SK-N-SH (cell line): ENCODE measurements around the gene FBN1.

Experiments
- CTCF ChIP-seq: fragments of 200-600 bp; sonication (generic); IDR thresholded peaks from 2 replicates; pipeline ENCODE4 v1.6.1; 2017; ENCODE audit warnings: antibody characterized with exemption, mild to moderate bottlenecking, moderate library complexity
- ELF1 ChIP-seq: IDR thresholded peaks from 2 replicates; pipeline ENCODE4 v1.4.0; 2012
- EP300 ChIP-seq, 2 experiments: IDR thresholded peaks; 2 replicates each; pipeline versions ENCODE4 v1.4.0 to v1.6.1; 2012; ENCODE audit warnings: borderline replicate concordance in 1 of 2, low read depth in 1 of 2, low read length in 1 of 2
- FOXM1 ChIP-seq: IDR thresholded peaks from 2 replicates; pipeline ENCODE4 v1.4.0; 2012; ENCODE audit warnings: low read depth, mild to moderate bottlenecking
- GABPA ChIP-seq: IDR thresholded peaks from 2 replicates; pipeline ENCODE4 v1.4.0; 2012; ENCODE audit warnings: low read depth, mild to moderate bottlenecking
- MAX ChIP-seq: IDR thresholded peaks from 2 replicates; pipeline ENCODE4 v1.4.0; 2012; ENCODE audit warnings: low read depth
- NFIC ChIP-seq: IDR thresholded peaks from 2 replicates; pipeline ENCODE4 v1.4.0; 2012; ENCODE audit warnings: borderline replicate concordance
- PBX3 ChIP-seq: IDR thresholded peaks from 2 replicates; pipeline ENCODE4; 2012
- POLR2AphosphoS5 ChIP-seq: IDR thresholded peaks from 2 replicates; pipeline ENCODE4 v1.6.1; 2012; ENCODE audit warnings: low read depth, low read length
- RFX5 ChIP-seq: IDR thresholded peaks from 2 replicates; pipeline ENCODE4 v1.6.1; 2012; ENCODE audit warnings: mild to moderate bottlenecking, improper control_type of control experiment, low read length
- RXRA ChIP-seq: IDR thresholded peaks from 2 replicates; pipeline ENCODE4 v1.4.0; 2012; ENCODE audit warnings: low read depth, mild to moderate bottlenecking, borderline replicate concordance
- SMC3 ChIP-seq: IDR thresholded peaks from 2 replicates; pipeline ENCODE4 v1.6.1; 2012; ENCODE audit warnings: low read depth, low read length, improper control_type of control experiment
- YY1 ChIP-seq: IDR thresholded peaks from 2 replicates; pipeline ENCODE4 v1.4.0; 2012; ENCODE audit warnings: low read depth, mild to moderate bottlenecking

- TF ChIP-seq RXRA, result no peak
- no peak for TF ChIP-seq POLR2AphosphoS5
- no peak for TF ChIP-seq EP300 (IDR thresholded peaks at IDR 0.05; ENCODE audit: borderline replicate concordance in 1 of 2, low read depth in 1 of 2, low read length in 1 of 2)
- TF ChIP-seq RFX5, result no peak
- no peak for TF ChIP-seq ELF1
- no peak for TF ChIP-seq YY1
- no peak for TF ChIP-seq CTCF
- no peak for TF ChIP-seq FOXM1
- no peak for TF ChIP-seq PBX3
- no peak for TF ChIP-seq SMC3
- TF ChIP-seq GABPA, result no peak
- TF ChIP-seq NFIC, result no peak
- no peak for TF ChIP-seq MAX
Measured at GRCh38 chr15:48530528-48530927, 115.0 kb downstream of the FBN1 start.
